ENCODE data around the gene SLC22A16. TPM values are rescaled to one million over a fixed set of nuclear protein-coding genes. Genes with fewer than 3 reads are reported as not detected.

The SLC22A16 gene
- not detected for total RNA-seq

- peaks cover 10% of the 10 kb centered on the region for H3K4me1 Mint-ChIP-seq (ENCODE audit: low read depth)
- peaks cover 38% of the 10 kb centered on the region for H3K27me3 Mint-ChIP-seq
- DNase-seq (no peak), ATAC-seq (peak; percentile 27)
- ChIA-PET CTCF (interaction anchor here (0.7 kb wide), 1 partner anchor 320 kb away, joined by 3 read pairs; no protein-coding TSS in a partner anchor), POLR2A (interaction anchor here (0.5 to 0.7 kb wide), 2 partner anchors 1601 to 1695 kb away, joined by 3 to 5 read pairs; no protein-coding TSS in a partner anchor)
- H3K4me3 Mint-ChIP-seq, result peak within 1 kb of the TSS; percentile 43
- TF ChIP-seq, protein P1, sequence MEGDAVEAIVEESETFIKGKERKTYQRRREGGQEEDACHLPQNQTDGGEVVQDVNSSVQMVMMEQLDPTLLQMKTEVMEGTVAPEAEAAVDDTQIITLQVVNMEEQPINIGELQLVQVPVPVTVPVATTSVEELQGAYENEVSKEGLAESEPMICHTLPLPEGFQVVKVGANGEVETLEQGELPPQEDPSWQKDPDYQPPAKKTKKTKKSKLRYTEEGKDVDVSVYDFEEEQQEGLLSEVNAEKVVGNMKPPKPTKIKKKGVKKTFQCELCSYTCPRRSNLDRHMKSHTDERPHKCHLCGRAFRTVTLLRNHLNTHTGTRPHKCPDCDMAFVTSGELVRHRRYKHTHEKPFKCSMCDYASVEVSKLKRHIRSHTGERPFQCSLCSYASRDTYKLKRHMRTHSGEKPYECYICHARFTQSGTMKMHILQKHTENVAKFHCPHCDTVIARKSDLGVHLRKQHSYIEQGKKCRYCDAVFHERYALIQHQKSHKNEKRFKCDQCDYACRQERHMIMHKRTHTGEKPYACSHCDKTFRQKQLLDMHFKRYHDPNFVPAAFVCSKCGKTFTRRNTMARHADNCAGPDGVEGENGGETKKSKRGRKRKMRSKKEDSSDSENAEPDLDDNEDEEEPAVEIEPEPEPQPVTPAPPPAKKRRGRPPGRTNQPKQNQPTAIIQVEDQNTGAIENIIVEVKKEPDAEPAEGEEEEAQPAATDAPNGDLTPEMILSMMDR (IDR thresholded peaks at IDR 0.05), result no peak
- H3K36me3 Mint-ChIP-seq (ENCODE audit: low read depth), result no peaks in the 10 kb centered on the region
- H3K9me3 Mint-ChIP-seq, result peaks cover 3% of the 10 kb centered on the region
- intact Hi-C loops (cut with micrococcal nuclease), result no loop called here
- H3K27ac Mint-ChIP-seq, result no peak within 1 kb of the TSS
Measured at GRCh38 chr6:110476046-110476849, at the start of gene SLC22A16. Gene SLC22A16, minus strand, starts transcription at chr6:110476613. Its CDS starts 39 bp downstream, at chr6:110476574.

- intact Hi-C loops (cut with micrococcal nuclease), result no loop called here
- POLR2A ChIA-PET, result no interaction called here
Measured at GRCh38 chr6:110525001-110525400, 48.6 kb upstream of the SLC22A16 start.

DNA sequence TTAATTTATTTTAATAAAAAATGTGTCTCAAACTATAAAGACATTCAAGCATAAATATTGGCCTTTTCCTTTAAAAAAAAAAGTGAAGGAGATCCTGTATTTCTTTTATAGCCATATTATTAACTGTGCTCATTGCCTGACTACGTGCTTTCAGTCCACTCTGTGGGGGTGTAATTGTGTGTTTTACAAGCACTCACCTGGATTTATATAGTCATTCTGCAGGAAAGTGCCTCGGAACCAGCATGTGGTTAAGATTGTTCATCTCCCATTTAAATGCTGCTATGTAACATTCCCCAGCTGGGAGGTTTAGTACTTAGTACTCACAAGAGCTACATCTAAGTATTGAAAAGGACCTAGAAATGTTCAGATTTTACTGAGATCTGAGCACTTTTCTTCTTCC is 47.9 kb upstream of the SLC22A16 start:
- ATAC-seq (no peak), DNase-seq (no peak)
- intact Hi-C loops (cut with micrococcal nuclease), result no loop called here
- ChIA-PET CTCF (interaction anchor here (2.2 kb wide), 1 partner anchor 158 kb away, joined by 6 read pairs; no protein-coding TSS in a partner anchor), POLR2A (no interaction called here)
- no peaks in the 10 kb centered on the region for H3K9me3 Mint-ChIP-seq
- no peak overlapping the region for H3K27ac Mint-ChIP-seq
- peaks cover 3% of the 10 kb centered on the region for H3K27me3 Mint-ChIP-seq
- peaks cover 4% of the 10 kb centered on the region for H3K4me1 Mint-ChIP-seq (ENCODE audit: low read depth)
- no peaks in the 10 kb centered on the region for H3K36me3 Mint-ChIP-seq (ENCODE audit: low read depth)
- TF ChIP-seq, protein P1 (IDR thresholded peaks at IDR 0.05), result no peak
- no peak overlapping the region for H3K4me3 Mint-ChIP-seq

More at GRCh38 chr6:110525001-110525400, 48.6 kb upstream of the SLC22A16 start:
- H3K36me3 Mint-ChIP-seq (ENCODE audit: low read depth), result no peaks in the 10 kb centered on the region
- no peak overlapping the region for H3K27ac Mint-ChIP-seq
- CTCF ChIA-PET, result interaction anchor here (1.2 to 2.2 kb wide), 2 partner anchors 157 to 355 kb away, joined by 3 to 6 read pairs; no protein-coding TSS in a partner anchor
- H3K4me3 Mint-ChIP-seq, result no peak overlapping the region
- ATAC-seq (no peak), DNase-seq (no peak)
- peaks cover 6% of the 10 kb centered on the region for H3K4me1 Mint-ChIP-seq (ENCODE audit: low read depth)
- H3K27me3 Mint-ChIP-seq, result peaks cover 5% of the 10 kb centered on the region
- H3K9me3 Mint-ChIP-seq, result no peaks in the 10 kb centered on the region
- TF ChIP-seq, protein P1 (IDR thresholded peaks at IDR 0.05), result no peak

- Mint-ChIP-seq H3K4me1 (ENCODE audit: low read depth) (peaks cover 2% of the 10 kb centered on the region), H3K4me3 (no peak overlapping the region), H3K27ac (no peak overlapping the region), H3K27me3 (no peaks in the 10 kb centered on the region), H3K9me3 (no peaks in the 10 kb centered on the region), H3K36me3 (ENCODE audit: low read depth) (no peaks in the 10 kb centered on the region)
- ATAC-seq (no peak), DNase-seq (no peak)
- POLR2A ChIA-PET, result no interaction called here
- CTCF ChIA-PET, result no interaction called here
- intact Hi-C loops (cut with micrococcal nuclease), result no loop called here
- TF ChIP-seq, protein P1 (IDR thresholded peaks at IDR 0.05), result no peak
Measured at GRCh38 chr6:110523451-110524021, 47.1 kb upstream of the SLC22A16 start.

GRCh38 chr6:110522427-110522826 is 46.0 kb upstream of the SLC22A16 start:
- H3K9me3 Mint-ChIP-seq, result no peaks in the 10 kb centered on the region
- H3K4me1 Mint-ChIP-seq (ENCODE audit: low read depth), result no peaks in the 10 kb centered on the region
- ATAC-seq (no peak), DNase-seq (no peak)
- CTCF ChIA-PET, result no interaction called here
- H3K36me3 Mint-ChIP-seq (ENCODE audit: low read depth), result no peaks in the 10 kb centered on the region
- H3K4me3 Mint-ChIP-seq, result no peak overlapping the region
- peaks cover 3% of the 10 kb centered on the region for H3K27me3 Mint-ChIP-seq
- TF ChIP-seq, protein P1 (IDR thresholded peaks at IDR 0.05), result no peak
- intact Hi-C loops (cut with micrococcal nuclease), result no loop called here
- H3K27ac Mint-ChIP-seq, result no peak overlapping the region
- POLR2A ChIA-PET, result no interaction called here
